ENCODE results near the gene SLC16A12.
"Not testable (repeated sequence)": the region's sequence is repeated elsewhere in the genome, so short reads cannot be mapped to it uniquely, and the experiment has no call there.

SLC16A12 gene

DNA sequence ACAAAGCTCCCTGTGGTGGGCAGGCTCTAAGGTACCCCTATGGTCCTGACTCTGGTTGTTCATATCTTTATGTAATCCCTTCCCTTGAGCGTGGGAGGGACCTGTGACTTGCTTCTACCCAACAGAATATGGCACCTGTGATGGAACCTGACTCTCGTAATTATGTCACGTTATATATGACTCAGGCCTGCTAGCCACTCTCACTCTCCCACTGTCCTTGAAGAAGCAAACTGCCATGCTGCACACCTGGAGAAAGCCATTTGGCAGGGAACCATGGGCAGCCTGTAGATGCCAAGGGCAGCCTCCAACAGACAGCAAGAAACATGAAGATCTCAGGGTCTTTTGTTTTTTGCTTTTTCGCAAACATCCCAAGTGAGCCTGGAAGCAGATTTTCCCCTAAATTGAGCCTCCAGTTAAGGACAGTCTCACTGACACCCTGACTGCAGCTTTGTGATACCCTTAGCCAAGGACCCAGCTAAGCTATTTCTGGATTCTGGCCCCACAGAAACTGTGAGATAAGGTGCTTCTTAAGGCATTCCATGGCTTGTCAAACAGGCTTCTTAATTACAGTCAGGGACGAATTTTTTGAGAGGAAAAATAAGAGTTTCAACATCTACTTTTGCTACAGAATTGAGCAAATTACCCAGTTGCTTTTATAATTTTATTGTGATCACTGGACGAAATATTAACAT is 71.4 kb downstream of the SLC16A12 start:
- no peak for DNase-seq (ENCODE audit: low spot score)
- ChIA-PET POLR2A (ENCODE audit: low non-redundant PET) (no interaction called here), CTCF (interaction anchor here (0.6 kb wide), 1 partner anchor 232 kb away, joined by 3 read pairs; no protein-coding TSS in a partner anchor)
- TF ChIP-seq, protein P1, sequence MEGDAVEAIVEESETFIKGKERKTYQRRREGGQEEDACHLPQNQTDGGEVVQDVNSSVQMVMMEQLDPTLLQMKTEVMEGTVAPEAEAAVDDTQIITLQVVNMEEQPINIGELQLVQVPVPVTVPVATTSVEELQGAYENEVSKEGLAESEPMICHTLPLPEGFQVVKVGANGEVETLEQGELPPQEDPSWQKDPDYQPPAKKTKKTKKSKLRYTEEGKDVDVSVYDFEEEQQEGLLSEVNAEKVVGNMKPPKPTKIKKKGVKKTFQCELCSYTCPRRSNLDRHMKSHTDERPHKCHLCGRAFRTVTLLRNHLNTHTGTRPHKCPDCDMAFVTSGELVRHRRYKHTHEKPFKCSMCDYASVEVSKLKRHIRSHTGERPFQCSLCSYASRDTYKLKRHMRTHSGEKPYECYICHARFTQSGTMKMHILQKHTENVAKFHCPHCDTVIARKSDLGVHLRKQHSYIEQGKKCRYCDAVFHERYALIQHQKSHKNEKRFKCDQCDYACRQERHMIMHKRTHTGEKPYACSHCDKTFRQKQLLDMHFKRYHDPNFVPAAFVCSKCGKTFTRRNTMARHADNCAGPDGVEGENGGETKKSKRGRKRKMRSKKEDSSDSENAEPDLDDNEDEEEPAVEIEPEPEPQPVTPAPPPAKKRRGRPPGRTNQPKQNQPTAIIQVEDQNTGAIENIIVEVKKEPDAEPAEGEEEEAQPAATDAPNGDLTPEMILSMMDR (conservative IDR thresholded peaks at IDR 0.05; ENCODE audit: low read depth), result no peak
- no peak overlapping the region for H3K27ac ChIP-seq

DNA sequence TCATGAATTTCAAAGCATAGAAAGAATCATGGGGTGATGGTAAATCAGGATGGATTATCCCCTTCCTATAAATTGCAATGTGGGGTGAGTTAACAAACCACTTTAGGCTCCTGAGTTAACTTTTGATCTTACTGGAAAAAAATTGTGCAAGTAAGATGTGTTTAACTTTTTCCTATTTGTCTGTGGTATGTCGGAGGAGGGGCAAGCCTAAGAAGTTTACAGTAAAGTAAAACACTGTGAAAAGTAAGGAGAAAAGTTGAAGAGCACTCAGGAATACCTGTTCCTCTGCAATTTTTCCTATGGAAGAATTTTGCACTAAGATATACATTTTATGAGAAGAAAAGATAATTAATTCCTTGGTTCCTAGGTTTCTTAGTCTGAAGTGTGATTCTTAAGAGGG is 76.6 kb downstream of the SLC16A12 start:
- TF ChIP-seq, protein P1 (conservative IDR thresholded peaks at IDR 0.05; ENCODE audit: low read depth), result no peak
- POLR2A ChIA-PET (ENCODE audit: low non-redundant PET), result no interaction called here
- CTCF ChIA-PET, result no interaction called here
- DNase-seq (ENCODE audit: low spot score), result no peak
- no peak overlapping the region for H3K27ac ChIP-seq

DNA sequence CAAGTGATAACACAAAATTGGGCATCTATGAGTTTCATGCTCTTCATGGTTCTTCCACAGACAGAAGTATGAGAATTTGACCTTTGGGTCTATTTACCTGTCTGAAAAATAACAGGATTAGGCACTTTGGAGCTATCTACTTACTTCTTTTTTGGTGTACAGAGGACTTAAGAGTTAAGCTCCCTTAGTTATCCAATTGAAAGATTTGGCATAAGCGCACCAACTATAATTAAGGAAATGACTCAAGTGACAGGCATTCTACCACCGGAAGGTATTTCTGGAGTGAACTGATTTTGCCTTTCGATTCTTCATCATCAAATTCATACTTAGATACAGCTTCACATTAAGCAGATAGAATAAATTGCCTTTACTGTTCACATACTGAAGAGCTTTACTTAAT is 77.1 kb downstream of the SLC16A12 start:
- DNase-seq (ENCODE audit: low spot score), result peak; percentile 57
- ChIA-PET CTCF (no interaction called here), POLR2A (ENCODE audit: low non-redundant PET) (no interaction called here)
- H3K27ac ChIP-seq, result no peak overlapping the region
- TF ChIP-seq, protein P1 (conservative IDR thresholded peaks at IDR 0.05; ENCODE audit: low read depth), result no peak

DNA sequence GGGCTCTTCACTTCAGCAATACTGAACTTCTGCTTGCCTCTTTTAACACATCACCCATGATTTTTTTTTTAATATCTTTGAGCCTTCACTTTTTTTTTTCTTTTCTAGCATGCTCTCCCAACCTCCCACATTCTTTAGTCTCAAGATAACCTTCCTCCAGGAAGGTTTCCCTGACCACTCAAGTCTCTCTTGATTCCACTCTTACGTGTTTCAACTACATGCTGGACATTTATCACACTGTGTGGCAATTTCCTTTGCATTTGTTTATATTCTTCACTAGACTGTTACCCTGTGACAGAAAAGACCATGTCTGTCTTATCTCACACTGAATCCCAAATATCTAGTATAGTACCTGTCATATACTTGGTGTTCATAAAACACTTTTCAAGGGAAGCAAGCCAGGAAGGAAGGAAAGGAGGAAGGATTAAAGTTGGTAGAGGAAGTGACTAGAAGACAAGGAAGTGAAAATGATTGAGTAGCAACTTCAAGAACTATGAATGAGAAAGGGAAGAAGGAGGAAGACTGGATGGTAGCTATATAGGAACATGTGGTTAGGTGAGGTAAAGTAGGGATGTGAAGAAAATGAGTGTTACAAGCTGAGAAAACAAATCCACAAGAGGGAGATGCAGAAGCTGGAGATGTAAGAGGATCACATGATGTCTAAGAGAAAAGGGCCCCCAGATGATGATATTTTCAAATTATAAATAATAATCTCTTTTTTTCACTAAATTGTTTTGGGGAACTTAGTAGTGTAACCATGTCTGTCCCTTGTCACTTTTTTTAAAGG is 80.6 kb downstream of the SLC16A12 start:
- CTCF ChIA-PET, result no interaction called here
- POLR2A ChIA-PET (ENCODE audit: low non-redundant PET), result no interaction called here

DNA sequence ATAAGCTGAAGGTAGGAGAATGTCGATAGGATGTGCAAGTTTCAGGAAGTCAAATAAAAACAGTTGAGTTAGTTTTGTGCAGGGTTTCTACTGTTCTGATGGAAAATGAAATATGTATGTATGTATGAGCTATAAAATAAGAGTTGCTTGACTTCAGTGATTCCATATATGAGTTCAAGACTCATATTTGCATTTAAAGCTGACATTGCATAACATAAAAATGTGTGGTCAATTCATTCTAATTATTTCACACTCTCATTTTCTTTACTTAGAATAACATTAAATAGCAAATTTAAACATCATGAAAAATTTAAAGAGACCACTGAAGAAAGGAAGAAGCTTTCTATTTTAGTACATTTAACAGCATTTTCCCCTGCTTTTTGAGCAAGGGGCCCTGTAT is 83.2 kb downstream of the SLC16A12 start:
- DNase-seq (ENCODE audit: low spot score), result no peak
- CTCF ChIA-PET, result no interaction called here
- POLR2A ChIA-PET (ENCODE audit: low non-redundant PET), result no interaction called here
- TF ChIP-seq, protein P1 (conservative IDR thresholded peaks at IDR 0.05; ENCODE audit: low read depth), result no peak
- H3K27ac ChIP-seq, result no peak overlapping the region

More for the DNA sequence above, 80.6 kb downstream of the SLC16A12 start:
- no peak for DNase-seq (ENCODE audit: low spot score)
- H3K27ac ChIP-seq, result no peak overlapping the region
- TF ChIP-seq, protein P1 (conservative IDR thresholded peaks at IDR 0.05; ENCODE audit: low read depth), result no peak

DNA sequence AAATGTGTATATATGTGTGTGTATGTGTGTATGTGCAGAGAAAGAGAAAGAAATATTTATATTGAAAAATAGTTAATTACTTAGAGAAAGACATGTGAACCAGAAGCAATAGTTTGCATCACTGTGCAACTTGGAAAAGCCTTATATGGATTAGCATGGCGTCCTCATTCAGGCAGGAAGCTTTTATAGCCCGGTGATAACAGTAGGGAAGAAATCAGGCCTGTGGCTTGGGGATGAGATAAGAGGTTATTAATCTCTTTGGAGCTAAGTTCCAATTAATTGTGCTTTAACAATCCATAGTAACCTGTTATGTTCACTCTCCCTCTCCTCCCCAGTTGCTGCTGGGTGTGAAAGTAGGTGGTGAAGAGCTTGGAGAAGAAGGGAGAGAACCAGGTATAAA is 84.5 kb downstream of the SLC16A12 start:
- ChIA-PET POLR2A (ENCODE audit: low non-redundant PET) (no interaction called here), CTCF (interaction anchor here (0.7 kb wide), 1 partner anchor 114 kb away, joined by 3 read pairs; no protein-coding TSS in a partner anchor)
- no peak for DNase-seq (ENCODE audit: low spot score)
- no peak overlapping the region for H3K27ac ChIP-seq
- TF ChIP-seq, protein P1 (conservative IDR thresholded peaks at IDR 0.05; ENCODE audit: low read depth), result no peak

DNA sequence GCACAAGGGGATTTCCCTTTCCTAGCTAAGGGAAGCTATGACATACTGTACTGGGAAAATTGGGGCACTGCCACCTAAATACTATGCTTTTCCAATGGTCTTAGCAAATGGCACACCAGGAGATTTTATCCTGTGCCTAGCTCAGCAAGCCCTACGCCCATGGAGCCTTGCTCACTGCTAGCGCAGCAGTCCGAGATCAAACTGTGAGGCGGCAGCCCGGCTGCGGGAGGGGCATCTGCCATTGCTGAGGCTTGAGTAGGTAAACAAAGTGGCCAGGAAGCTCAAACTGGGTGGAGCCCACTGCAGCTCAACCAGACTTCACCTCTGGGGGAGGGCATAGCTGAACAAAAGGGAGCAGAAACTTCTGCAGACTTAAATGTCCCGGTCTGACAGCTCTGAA is 90.6 kb downstream of the SLC16A12 start:
- CTCF ChIA-PET, H3K27ac ChIP-seq: not testable (repeated sequence)

More for the DNA sequence above, 90.6 kb downstream of the SLC16A12 start:
- POLR2A ChIA-PET (ENCODE audit: low non-redundant PET); DNase-seq (ENCODE audit: low spot score): not testable (repeated sequence)

Measured in RWPE1 (cell line).